Putamen (tissue), 1 donor: ENCODE data around the gene NDUFB4.
A peak's percentile ranks its signal among the peaks of the same experiment; 100 is the strongest.

Experiments
- DNase-seq: peaks from one replicate; pipeline ENCODE4 v3.0.0-alpha.2; 2016; ENCODE audit warnings: low spot score

The NDUFB4 gene

GRCh38 chr3:120596116-120596852 lies at the start of gene NDUFB4:
NDUFB4 (plus strand) TSS chr3:120596336; CDS start chr3:120596360, 24 bp downstream.
- peak; percentile 99 for DNase-seq

GRCh38 chr3:120550546-120550945 lies 45.6 kb upstream of the NDUFB4 start:
- no peak for DNase-seq

GRCh38 chr3:120552184-120553172 lies 43.7 kb upstream of the NDUFB4 start:
- DNase-seq, result no peak

- no peak for DNase-seq
Measured at GRCh38 chr3:120554812-120555606, 41.1 kb upstream of the NDUFB4 start.

- DNase-seq, result no peak
Measured at GRCh38 chr3:120555657-120556509, 40.3 kb upstream of the NDUFB4 start.

- no peak for DNase-seq
Measured at GRCh38 chr3:120557115-120557514, 39.0 kb upstream of the NDUFB4 start.

GRCh38 chr3:120558771-120559241 lies 37.3 kb upstream of the NDUFB4 start:
- DNase-seq, result peak; percentile 83

- no peak for DNase-seq
Measured at GRCh38 chr3:120559242-120560061, 36.7 kb upstream of the NDUFB4 start.

GRCh38 chr3:120560304-120561250 lies 35.6 kb upstream of the NDUFB4 start:
- DNase-seq, result no peak

- DNase-seq, result peak; percentile 70
Measured at GRCh38 chr3:120561251-120562045, 34.7 kb upstream of the NDUFB4 start.

GRCh38 chr3:120563356-120564022 lies 32.6 kb upstream of the NDUFB4 start:
- DNase-seq, result no peak

GRCh38 chr3:120566243-120566975 lies 29.7 kb upstream of the NDUFB4 start:
- DNase-seq, result no peak

- DNase-seq, result no peak
Measured at GRCh38 chr3:120567370-120568201, 28.6 kb upstream of the NDUFB4 start.

GRCh38 chr3:120568202-120568531 lies 28.0 kb upstream of the NDUFB4 start:
- DNase-seq, result no peak

GRCh38 chr3:120568598-120568997 lies 27.5 kb upstream of the NDUFB4 start:
- DNase-seq, result peak; percentile 72
